H1 (cell line): Measurements from ENCODE around the gene CRADD. TPM values are rescaled to one million over a fixed set of nuclear protein-coding genes. Genes with fewer than 3 reads are reported as not detected.

ENCODE experiments used
- CTCF ChIA-PET: fragments of 300-600 bp; sonication (Branson Sonifier 250); formaldehyde crosslinking; loops from one replicate; lab custom pipeline; 2021; ENCODE audit not compliant: partially characterized antibody; lab: Charles Lee
- POLR2A ChIA-PET: fragments of 300-600 bp; sonication (Branson Sonifier 250); formaldehyde crosslinking; loops from one replicate; lab custom pipeline; 2021; ENCODE audit warnings: inconsistent platforms; ENCODE audit not compliant: partially characterized antibody; lab: Charles Lee
- DNase-seq, 2 experiments: peaks; one replicate each; pipeline versions ENCODE4 v3.0.0 to v3.0.0-alpha.2; 2010 to 2022; ENCODE audit warnings: low spot score in 2 of 2, low read depth in 1 of 2, mixed read lengths in 1 of 2
- FAIRE-seq: peaks from 2 replicates; lab custom pipeline; 2011; peaks lifted over from hg19 to GRCh38; lab: Jason Lieb, UNC
- H2AFZ ChIP-seq: 2 replicates; pipeline ENCODE4 v1.8.1; 2012; ENCODE audit warnings: low read length, inconsistent platforms
- H2AK5ac ChIP-seq: 2 replicates; pipeline ENCODE4 v1.6.1; 2013; ENCODE audit warnings: low read depth, low read length
- H2BK120ac ChIP-seq: replicated peaks from 2 replicates; pipeline ENCODE3; 2013; ENCODE audit warnings: low read depth, low read length, inconsistent platforms
- H2BK12ac ChIP-seq: 2 replicates; pipeline ENCODE4 v1.6.1; 2013; ENCODE audit warnings: low read depth, low read length
- H2BK15ac ChIP-seq: 2 replicates; pipeline ENCODE4 v1.6.1; 2013; ENCODE audit warnings: low read length
- H2BK20ac ChIP-seq: 2 replicates; pipeline ENCODE4 v1.6.1; 2013; ENCODE audit warnings: low read length
- H2BK5ac ChIP-seq: 2 replicates; pipeline ENCODE4 v1.6.1; 2013; ENCODE audit warnings: low read depth, low read length
- H3K14ac ChIP-seq: 2 replicates; pipeline ENCODE4 v1.6.1; 2013; ENCODE audit warnings: inconsistent platforms; ENCODE audit not compliant: insufficient read length
- H3K18ac ChIP-seq: 2 replicates; pipeline ENCODE4 v1.6.1; 2013; ENCODE audit warnings: low read length; ENCODE audit errors: extremely low read depth
- H3K23ac ChIP-seq: 2 replicates; pipeline ENCODE4 v1.6.1; 2013; ENCODE audit warnings: inconsistent platforms; ENCODE audit not compliant: insufficient read length
- H3K23me2 ChIP-seq: 2 replicates; pipeline ENCODE4 v1.6.1; 2013; ENCODE audit warnings: low read depth, low read length
- H3K27ac ChIP-seq: 2 replicates; pipeline ENCODE4 v1.6.1; 2011; ENCODE audit warnings: low read depth, low read length, inconsistent platforms
- H3K27me3 ChIP-seq, 4 experiments: replicated peaks in 1 of 4; 1 replicate in 1 of 4; 2 replicates in 3 of 4; pipeline versions ENCODE4 v1.6.1 to v1.8.1; 2011 to 2013; ENCODE audit warnings: low read length in 3 of 4, mild to moderate bottlenecking in 3 of 4, inconsistent platforms in 2 of 4, mixed read lengths in 2 of 4, moderate library complexity in 1 of 4; ENCODE audit not compliant: control insufficient read depth in 3 of 4, insufficient read depth in 3 of 4; ENCODE audit errors: extremely low read depth in 1 of 4
- H3K36me3 ChIP-seq, 4 experiments: 2 replicates each; pipeline versions ENCODE4 v1.6.1 to v1.8.1; 2011 to 2013; ENCODE audit warnings: mild to moderate bottlenecking in 4 of 4, low read length in 3 of 4, moderate library complexity in 2 of 4, control low read depth in 1 of 4, inconsistent platforms in 1 of 4; ENCODE audit not compliant: insufficient read depth in 4 of 4, control insufficient read depth in 2 of 4
- H3K4ac ChIP-seq: replicated peaks from 2 replicates; pipeline ENCODE3; 2013; ENCODE audit warnings: low read length, low read depth, mixed read lengths, inconsistent platforms; ENCODE audit not compliant: insufficient read length
- H3K4me1 ChIP-seq, 4 experiments: replicated peaks in 1 of 4; 1 replicate in 1 of 4; 2 replicates in 3 of 4; pipeline versions ENCODE4 v1.6.1 to v1.8.1; 2011 to 2013; ENCODE audit warnings: low read length in 3 of 4, inconsistent platforms in 2 of 4, mixed read lengths in 1 of 4; ENCODE audit not compliant: insufficient read depth in 4 of 4, control insufficient read depth in 3 of 4
- H3K4me2 ChIP-seq, 2 experiments: 2 replicates each; pipeline versions ENCODE4 v1.6.1 to v1.8.1; 2011 to 2013; ENCODE audit warnings: low read depth in 2 of 2, low read length in 2 of 2, control low read depth in 1 of 2, inconsistent platforms in 1 of 2, mild to moderate bottlenecking in 1 of 2; ENCODE audit not compliant: insufficient read depth in 1 of 2
- H3K4me3 ChIP-seq, 4 experiments: fragments of 200-600, 300-600 bp in 1 of 4; sonication (generic), shearing (Covaris generic), sonication (Bioruptor Twin) in 1 of 4; 2 replicates each; pipeline versions ENCODE4 v1.5.1 to v1.8.1; 2011 to 2016; ENCODE audit warnings: low read length in 4 of 4, low read depth in 3 of 4, control low read depth in 2 of 4, inconsistent platforms in 2 of 4, mild to moderate bottlenecking in 2 of 4, mixed read lengths in 1 of 4, moderate library complexity in 1 of 4; ENCODE audit not compliant: insufficient read depth in 2 of 4; ENCODE audit errors: extremely low read depth in 1 of 4
- H3K56ac ChIP-seq: replicated peaks from 2 replicates; pipeline ENCODE3; 2013; ENCODE audit warnings: low read depth, mild to moderate bottlenecking, mixed read lengths, low read length, inconsistent platforms; ENCODE audit not compliant: insufficient read length
- H3K79me1 ChIP-seq: 2 replicates; pipeline ENCODE4 v1.6.1; 2013; ENCODE audit warnings: low read depth, low read length, control low read depth
- H3K79me2 ChIP-seq, 2 experiments: 2 replicates each; pipeline versions ENCODE4 v1.6.1 to v1.8.1; 2012 to 2013; ENCODE audit warnings: low read length in 2 of 2, mild to moderate bottlenecking in 2 of 2, inconsistent platforms in 1 of 2; ENCODE audit not compliant: insufficient read depth in 2 of 2, control insufficient read depth in 1 of 2
- H3K9ac ChIP-seq, 4 experiments: replicated peaks in 1 of 4; 1 replicate in 1 of 4; 2 replicates in 3 of 4; pipeline versions ENCODE4 v1.6.1 to v1.8.1; 2011 to 2013; ENCODE audit warnings: low read depth in 3 of 4, low read length in 3 of 4, control low read depth in 2 of 4, mild to moderate bottlenecking in 2 of 4, moderate library complexity in 2 of 4, inconsistent platforms in 1 of 4; ENCODE audit errors: extremely low read depth in 1 of 4
- H3K9me3 ChIP-seq, 2 experiments: 2 replicates each; pipeline versions ENCODE4 v1.6.1 to v1.8.1; 2012 to 2013; ENCODE audit warnings: mild to moderate bottlenecking in 2 of 2, moderate library complexity in 2 of 2, control low read depth in 1 of 2, inconsistent platforms in 1 of 2, low read depth in 1 of 2, low read length in 1 of 2, mixed read lengths in 1 of 2; ENCODE audit not compliant: insufficient read depth in 2 of 2
- H4K20me1 ChIP-seq, 2 experiments: replicated peaks in 1 of 2; 2 replicates each; pipeline versions ENCODE3 to v1.8.1; 2011 to 2013; ENCODE audit warnings: inconsistent platforms in 2 of 2, low read length in 2 of 2, mild to moderate bottlenecking in 1 of 2; ENCODE audit not compliant: insufficient read depth in 2 of 2, control insufficient read depth in 1 of 2
- H4K5ac ChIP-seq: 2 replicates; pipeline ENCODE4 v1.6.1; 2013; ENCODE audit warnings: low read length, low read depth, mixed read lengths, inconsistent platforms; ENCODE audit not compliant: insufficient read length
- H4K8ac ChIP-seq: 2 replicates; pipeline ENCODE4 v1.8.0; 2013; ENCODE audit warnings: mild to moderate bottlenecking, moderate library complexity, low read length, inconsistent platforms; ENCODE audit not compliant: insufficient read depth; ENCODE audit errors: extremely low read depth
- H4K91ac ChIP-seq: replicated peaks from 2 replicates; pipeline ENCODE3; 2013; ENCODE audit warnings: low read length, mixed read lengths, inconsistent platforms; ENCODE audit not compliant: insufficient read length
- CBX8 ChIP-seq: fragments of 300-800, 300-1000 bp; sonication (generic); IDR thresholded peaks from 2 replicates; pipeline ENCODE4 v1.7.1; 2016; ENCODE audit warnings: low read depth, low read length, borderline replicate concordance
- FOSL1 ChIP-seq: IDR thresholded peaks from 2 replicates; pipeline ENCODE4 v1.6.1; 2011; ENCODE audit warnings: mild to moderate bottlenecking, low read depth, low read length, moderate library complexity; ENCODE audit not compliant: insufficient read depth
- KDM5A ChIP-seq: fragments of 200-600 bp; IDR thresholded peaks from 2 replicates; pipeline ENCODE4 v1.7.1; 2012; ENCODE audit warnings: mild to moderate bottlenecking, low read length, inconsistent platforms, mixed read lengths
- NRF1 ChIP-seq: IDR thresholded peaks from 2 replicates; pipeline ENCODE4 v1.6.1; 2011; ENCODE audit warnings: mild to moderate bottlenecking, low read depth, low read length, improper control_type of control experiment
- POLR2AphosphoS5 ChIP-seq: IDR thresholded peaks from 2 replicates; pipeline ENCODE4 v1.6.1; 2011; ENCODE audit warnings: low read depth, low read length
- POU5F1 ChIP-seq: IDR thresholded peaks from 2 replicates; pipeline ENCODE4 v1.6.1; 2011; ENCODE audit warnings: low read depth, mild to moderate bottlenecking, low read length, moderate library complexity
- SAP30 ChIP-seq: fragments of 300-600 bp; sonication (generic); IDR thresholded peaks from 2 replicates; pipeline ENCODE4 v1.7.1; 2012; ENCODE audit warnings: low read length, moderate library complexity, mild to moderate bottlenecking, inconsistent platforms; ENCODE audit not compliant: insufficient read depth, insufficient replicate concordance
- SP2 ChIP-seq: IDR thresholded peaks from 2 replicates; pipeline ENCODE4 v1.6.1; 2012; ENCODE audit warnings: mild to moderate bottlenecking, low read length, inconsistent platforms
- SP4 ChIP-seq: IDR thresholded peaks from 2 replicates; pipeline ENCODE4 v1.6.1; 2012; ENCODE audit warnings: low read length, inconsistent platforms
- TAF1 ChIP-seq: IDR thresholded peaks from 2 replicates; pipeline ENCODE4 v1.6.1; 2011; ENCODE audit warnings: mild to moderate bottlenecking, low read depth, low read length
- WGBS, 2 experiments: shearing (Covaris generic) in 1 of 2; methylation state at CpG; one replicate each; pipeline versions ENCODE4 v1.1.6 to v1.1.7; 2013 to 2015; ENCODE audit warnings: low lambda C conversion rate in 2 of 2, mixed read lengths in 2 of 2, inconsistent platforms in 1 of 2, low coverage in 1 of 2, missing lambda C conversion rate in 1 of 2; ENCODE audit not compliant: insufficient replicate concordance in 2 of 2, insufficient coverage in 1 of 2, insufficient read length in 1 of 2; ENCODE audit errors: extremely low coverage in 1 of 2, missing lambda C conversion rate in 1 of 2; 5-methylcytosine and 5-hydroxymethylcytosine counted together
- polyA plus RNA-seq, 7 experiments: library from polyadenylated mRNA; depleted of rRNA in 3 of 7; stranded (reverse) in 5 of 7; unstranded in 2 of 7; fragments of >200 nt in 5 of 7; fragments of 200-250 nt in 2 of 7; gene quantifications; 1 replicate in 5 of 7; 2 replicates in 1 of 7; 4 replicates in 1 of 7; pipeline versions ENCODE4 v1.2.1 to v1.2.3, GENCODE V29; 2011 to 2013; ENCODE audit warnings: missing spikeins in 2 of 7, mixed read lengths in 2 of 7
- total RNA-seq: library from RNA; stranded (reverse); fragmentation: NEBNext Ultra II Directional; extraction: Animal tissue kit (Norgen Biotek cat#: 25700); gene quantifications from 2 replicates; pipeline ENCODE4 v1.2.1, GENCODE V29; 2021

Gene CRADD
- total and polyA plus RNA-seq, 2 of the 8 experiments (the other 6 are each of a cell fraction or from before 2014, with no cell fraction given), result 8.1 to 15.4 TPM

DNA sequence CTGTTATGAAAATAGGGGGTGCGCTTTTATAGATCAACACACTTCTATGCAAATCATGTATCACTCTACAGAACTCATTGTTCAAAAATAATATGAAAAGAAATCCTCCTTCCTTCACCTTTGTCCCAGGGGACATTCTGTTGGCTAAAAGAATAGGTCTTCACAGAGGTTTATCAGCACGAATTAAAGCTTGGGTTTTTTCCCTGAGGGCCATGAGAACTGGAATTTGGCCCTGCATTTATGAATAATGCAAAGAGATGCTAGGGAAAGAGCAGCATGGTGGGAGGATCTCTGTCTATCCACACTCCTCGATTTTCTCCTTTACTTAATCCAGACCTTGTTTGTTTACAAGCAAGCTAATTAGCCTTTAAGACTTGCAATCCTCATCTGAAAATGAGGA lies 16.2 kb upstream of the CRADD start:
- Histone ChIP-seq H2BK15ac (no peak overlapping the region), H2BK20ac (no peak overlapping the region), H3K23ac (no peak overlapping the region), H3K27ac (no peak overlapping the region), H2AK5ac (no peak overlapping the region), H3K14ac (no peak overlapping the region), H3K4ac (no peak overlapping the region), H3K4me1 (no peaks in the 10 kb centered on the region), H3K4me2 (no peak overlapping the region), H4K5ac (no peak overlapping the region), H2BK5ac (no peak overlapping the region), H4K91ac (no peak overlapping the region), H2BK12ac (no peak overlapping the region), H3K56ac (no peak overlapping the region), H3K27me3 (no peaks in the 10 kb centered on the region), H3K9ac (no peak overlapping the region), H3K79me2 (no peaks in the 10 kb centered on the region), H3K4me3 (no peak overlapping the region), H4K20me1 (no peaks in the 10 kb centered on the region), H3K23me2 (no peaks in the 10 kb centered on the region), H3K18ac (no peak overlapping the region), H2BK120ac (no peak overlapping the region), H2AFZ (no peak overlapping the region), H3K36me3 (no peaks in the 10 kb centered on the region), H4K8ac (no peak overlapping the region), H3K79me1 (no peaks in the 10 kb centered on the region), H3K9me3 (no peaks in the 10 kb centered on the region)
- POLR2A ChIA-PET, result no interaction called here
- no peak for DNase-seq
- TF ChIP-seq NRF1 (no peak), TAF1 (no peak), SP2 (no peak), POU5F1 (no peak), POLR2AphosphoS5 (no peak), FOSL1 (no peak), CBX8 (no peak), SAP30 (no peak), SP4 (no peak), KDM5A (no peak)
- no peak for FAIRE-seq
- CTCF ChIA-PET, result interaction anchor here (0.6 to 1.3 kb wide), 2 partner anchors 58 to 157 kb away, joined by 3 read pairs; no protein-coding TSS in a partner anchor
- 91% methylated on average over 3 of the region's 3 CpGs; no CpG with 5 or more reads in 1 of the 2 experiments for WGBS, 2 experiments
